Measurements from ENCODE around the gene NHERF1. TPM values are rescaled to one million over a fixed set of nuclear protein-coding genes. Genes with fewer than 3 reads are reported as not detected.

The NHERF1 gene
- total and polyA plus RNA-seq, 2 donors (not counting 3 experiments of a cell fraction or from before 2014, with no cell fraction given), result 24.4 to 26.9 TPM

DNA sequence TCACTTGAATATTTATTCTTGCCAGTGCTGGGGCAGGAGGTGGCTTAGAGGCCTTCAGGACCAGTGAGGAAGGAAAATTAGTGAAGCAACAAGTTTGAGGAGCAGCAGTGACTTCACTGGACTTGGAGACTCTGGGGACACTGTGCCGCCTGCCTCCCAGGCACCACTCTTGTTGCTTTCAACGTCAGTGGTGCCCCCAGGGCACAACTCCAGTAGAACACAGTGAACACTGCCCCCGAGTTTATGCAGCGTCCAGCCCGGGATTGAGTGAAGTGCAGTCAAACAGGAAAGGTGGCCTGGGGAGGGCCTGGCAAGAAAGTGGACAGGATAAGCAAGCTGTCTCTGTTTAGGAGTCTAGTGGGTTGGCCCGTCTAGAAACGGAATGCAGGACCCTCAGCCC lies 52.1 kb downstream of the NHERF1 start:
- H3K27ac ChIP-seq (ENCODE audit: insufficient read depth, low read depth, low read length), result no peak overlapping the region
- intact Hi-C loops (cut with micrococcal nuclease), result no loop called here
- H3K9me3 ChIP-seq (replicated peaks; ENCODE audit: control insufficient read depth, insufficient read depth, low read length), result no peaks in the 10 kb centered on the region
- no peak overlapping the region for H3K9ac ChIP-seq (replicated peaks; ENCODE audit: extremely low read depth, insufficient read depth, low read length)
- no peak overlapping the region for H3K4me3 ChIP-seq (replicated peaks in 1 of 3; ENCODE audit: insufficient read depth in 1 of 3, low read depth in 1 of 3, low read length in 3 of 3)
- dilution Hi-C loops (cut with MboI; ENCODE audit: extremely low pct_ligation_motif_present, low sequenced_read_pairs), result no loop called here
- TF ChIP-seq MYC (IDR thresholded peaks at IDR 0.05; ENCODE audit: low read depth, low read length), result no peak
- TF ChIP-seq EZH2 (IDR thresholded peaks at IDR 0.05; ENCODE audit: borderline replicate concordance, low read depth, low read length, severe bottlenecking), result no peak
- TF ChIP-seq POLR2A (IDR thresholded peaks at IDR 0.05; ENCODE audit: low read depth, low read length), result no peak
- no peak for TF ChIP-seq GATA2 (IDR thresholded peaks at IDR 0.05; ENCODE audit: insufficient read depth, insufficient read length, low read depth, low read length)
- TF ChIP-seq JUN (IDR thresholded peaks at IDR 0.05; ENCODE audit: borderline replicate concordance, insufficient read depth, insufficient read length, low read depth), result no peak
- no peak overlapping the region for H3K4me2 ChIP-seq (ENCODE audit: insufficient read depth, low read length)
- peaks cover 24% of the 10 kb centered on the region for H3K4me1 ChIP-seq (ENCODE audit: control insufficient read depth, extremely low read depth, insufficient read depth, low read length)
- no TSS peak for BruUV-seq (replicated peaks)
- CTCF ChIA-PET, result no interaction called here
- H3K9me1 ChIP-seq (replicated peaks; ENCODE audit: control insufficient read depth, extremely low read depth, insufficient read depth, low read length), result no peaks in the 10 kb centered on the region
- H2AFZ ChIP-seq (ENCODE audit: low read depth, low read length), result no peak overlapping the region
- DNase-seq (ENCODE audit: low read depth, low spot score) (no peak), FAIRE-seq (no peak)
- POLR2A ChIA-PET, result interaction anchor here (0.5 kb wide), 1 partner anchor 73 kb away, joined by 3 read pairs; no protein-coding TSS in a partner anchor
- no peaks in the 10 kb centered on the region for H3K27me3 ChIP-seq (ENCODE audit: control insufficient read depth in 2 of 2, insufficient read depth in 2 of 2, low read length in 2 of 2)
- H4K20me1 ChIP-seq (replicated peaks; ENCODE audit: control insufficient read depth, extremely low read depth, insufficient read depth, low read length), result no peaks in the 10 kb centered on the region
- H3K79me2 ChIP-seq (ENCODE audit: control insufficient read depth, insufficient read depth, low read length), result no peaks in the 10 kb centered on the region
- H3K36me3 ChIP-seq (ENCODE audit: control insufficient read depth in 2 of 2, extremely low read depth in 1 of 2, insufficient read depth in 2 of 2, low read length in 2 of 2), result peaks cover 3 to 6% of the 10 kb centered on the region in 2 experiments

DNA sequence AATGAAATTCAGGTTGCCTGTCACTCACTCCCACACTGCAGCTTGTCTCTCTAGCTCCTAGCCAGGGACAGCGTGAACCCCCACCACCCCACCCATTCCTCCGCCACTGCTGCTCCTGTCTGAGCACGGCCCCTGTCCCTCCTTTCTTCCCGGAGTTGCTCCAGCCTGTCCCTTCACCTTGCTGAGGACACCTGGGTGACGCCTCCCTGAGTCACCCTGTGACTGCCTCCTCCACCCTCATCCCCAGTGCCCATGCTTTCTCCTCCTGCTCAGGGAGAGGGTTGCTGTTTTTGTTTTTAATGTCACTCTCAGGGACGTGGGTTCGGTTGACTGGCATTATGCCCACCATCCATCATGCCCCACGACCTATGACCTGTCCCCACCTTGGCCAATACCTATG lies 53.5 kb downstream of the NHERF1 start:
- H4K20me1 ChIP-seq (replicated peaks; ENCODE audit: control insufficient read depth, extremely low read depth, insufficient read depth, low read length), result no peaks in the 10 kb centered on the region
- H3K4me2 ChIP-seq (ENCODE audit: insufficient read depth, low read length), result no peak overlapping the region
- intact Hi-C loops (cut with micrococcal nuclease), result no loop called here
- BruUV-seq (replicated peaks), result no TSS peak
- no peaks in the 10 kb centered on the region for H3K79me2 ChIP-seq (ENCODE audit: control insufficient read depth, insufficient read depth, low read length)
- H3K27ac ChIP-seq (ENCODE audit: insufficient read depth, low read depth, low read length), result no peak overlapping the region
- TF ChIP-seq POLR2AphosphoS5 (IDR thresholded peaks at IDR 0.05; ENCODE audit: insufficient read depth, low read depth, low read length) (no peak), POLR2A (IDR thresholded peaks at IDR 0.05; ENCODE audit: low read depth, low read length) (no peak), EZH2 (IDR thresholded peaks at IDR 0.05; ENCODE audit: borderline replicate concordance, low read depth, low read length, severe bottlenecking) (no peak), GATA2 (IDR thresholded peaks at IDR 0.05; ENCODE audit: insufficient read depth, insufficient read length, low read depth, low read length) (no peak), FOS (IDR thresholded peaks at IDR 0.05; ENCODE audit: borderline replicate concordance, insufficient read depth, low read length) (no peak), JUN (IDR thresholded peaks at IDR 0.05; ENCODE audit: borderline replicate concordance, insufficient read depth, insufficient read length, low read depth) (no peak), MYC (IDR thresholded peaks at IDR 0.05; ENCODE audit: low read depth, low read length) (no peak)
- TF ChIP-seq, protein P1, sequence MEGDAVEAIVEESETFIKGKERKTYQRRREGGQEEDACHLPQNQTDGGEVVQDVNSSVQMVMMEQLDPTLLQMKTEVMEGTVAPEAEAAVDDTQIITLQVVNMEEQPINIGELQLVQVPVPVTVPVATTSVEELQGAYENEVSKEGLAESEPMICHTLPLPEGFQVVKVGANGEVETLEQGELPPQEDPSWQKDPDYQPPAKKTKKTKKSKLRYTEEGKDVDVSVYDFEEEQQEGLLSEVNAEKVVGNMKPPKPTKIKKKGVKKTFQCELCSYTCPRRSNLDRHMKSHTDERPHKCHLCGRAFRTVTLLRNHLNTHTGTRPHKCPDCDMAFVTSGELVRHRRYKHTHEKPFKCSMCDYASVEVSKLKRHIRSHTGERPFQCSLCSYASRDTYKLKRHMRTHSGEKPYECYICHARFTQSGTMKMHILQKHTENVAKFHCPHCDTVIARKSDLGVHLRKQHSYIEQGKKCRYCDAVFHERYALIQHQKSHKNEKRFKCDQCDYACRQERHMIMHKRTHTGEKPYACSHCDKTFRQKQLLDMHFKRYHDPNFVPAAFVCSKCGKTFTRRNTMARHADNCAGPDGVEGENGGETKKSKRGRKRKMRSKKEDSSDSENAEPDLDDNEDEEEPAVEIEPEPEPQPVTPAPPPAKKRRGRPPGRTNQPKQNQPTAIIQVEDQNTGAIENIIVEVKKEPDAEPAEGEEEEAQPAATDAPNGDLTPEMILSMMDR (IDR thresholded peaks at IDR 0.05; ENCODE audit: extremely low read depth in 1 of 2, insufficient read depth in 1 of 2, low read depth in 1 of 2, low read length in 2 of 2), result no peak
- TF ChIP-seq, protein P2, sequence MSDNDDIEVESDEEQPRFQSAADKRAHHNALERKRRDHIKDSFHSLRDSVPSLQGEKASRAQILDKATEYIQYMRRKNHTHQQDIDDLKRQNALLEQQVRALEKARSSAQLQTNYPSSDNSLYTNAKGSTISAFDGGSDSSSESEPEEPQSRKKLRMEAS (IDR thresholded peaks at IDR 0.05; ENCODE audit: insufficient read depth, insufficient read length), result no peak
- H2AFZ ChIP-seq (ENCODE audit: low read depth, low read length), result no peak overlapping the region
- no peaks in the 10 kb centered on the region for H3K9me3 ChIP-seq (replicated peaks; ENCODE audit: control insufficient read depth, insufficient read depth, low read length)
- H3K9ac ChIP-seq (replicated peaks; ENCODE audit: extremely low read depth, insufficient read depth, low read length), result no peak overlapping the region
- H3K4me3 ChIP-seq (replicated peaks in 1 of 3; ENCODE audit: insufficient read depth in 1 of 3, low read depth in 1 of 3, low read length in 3 of 3), result no peak overlapping the region
- ChIA-PET CTCF (interaction anchor here (0.7 to 1.2 kb wide), 2 partner anchors 11 to 61 kb away, joined by 4 read pairs; no protein-coding TSS in a partner anchor), POLR2A (no interaction called here)
- H3K4me1 ChIP-seq (ENCODE audit: control insufficient read depth, extremely low read depth, insufficient read depth, low read length), result peaks cover 22% of the 10 kb centered on the region
- H3K27me3 ChIP-seq (ENCODE audit: control insufficient read depth in 2 of 2, insufficient read depth in 2 of 2, low read length in 2 of 2), result no peaks in the 10 kb centered on the region
- no peak for FAIRE-seq
- no peak for DNase-seq (ENCODE audit: low read depth, low spot score)
- no peaks in the 10 kb centered on the region for H3K9me1 ChIP-seq (replicated peaks; ENCODE audit: control insufficient read depth, extremely low read depth, insufficient read depth, low read length)
- dilution Hi-C loops (cut with MboI; ENCODE audit: extremely low pct_ligation_motif_present, low sequenced_read_pairs), result no loop called here
- H3K36me3 ChIP-seq (ENCODE audit: control insufficient read depth in 2 of 2, extremely low read depth in 1 of 2, insufficient read depth in 2 of 2, low read length in 2 of 2), result peaks cover 0 to 3% of the 10 kb centered on the region in 2 experiments
